SJSA1 (cell line): ENCODE data around the gene RAB8A. TPM values are rescaled to one million over a fixed set of nuclear protein-coding genes. Genes with fewer than 3 reads are reported as not detected.

Source experiments
- DNase-seq, 2 experiments: peaks; one replicate each; pipeline ENCODE4 v3.0.0-alpha.2; 2015 to 2020; ENCODE audit warnings: low spot score in 2 of 2, low read depth in 1 of 2
- H3K27ac ChIP-seq: fragments of 250-450 bp; sonication (Bioruptor Pico); 2 replicates; pipeline ENCODE4 v1.5.1; 2020; ENCODE audit warnings: mild to moderate bottlenecking, moderate library complexity
- H3K27me3 ChIP-seq: fragments of 250-450 bp; sonication (Bioruptor Pico); replicated peaks from 2 replicates; pipeline ENCODE4 v1.5.1; 2020; ENCODE audit warnings: mild to moderate bottlenecking, moderate library complexity
- H3K36me3 ChIP-seq: fragments of 250-450 bp; sonication (Bioruptor Pico); 2 replicates; pipeline ENCODE4 v1.5.1; 2020; ENCODE audit warnings: mild to moderate bottlenecking
- H3K4me1 ChIP-seq: fragments of 250-450 bp; sonication (Bioruptor Pico); replicated peaks from 2 replicates; pipeline ENCODE4 v1.6.1; 2021; ENCODE audit warnings: mild to moderate bottlenecking
- H3K4me3 ChIP-seq: fragments of 250-450 bp; sonication (Bioruptor Pico); 2 replicates; pipeline ENCODE4 v1.5.1; 2020; ENCODE audit warnings: mild to moderate bottlenecking
- H3K9me3 ChIP-seq: fragments of 250-450 bp; sonication (Bioruptor Pico); replicated peaks from 2 replicates; pipeline ENCODE4 v1.5.1; 2020; ENCODE audit warnings: mild to moderate bottlenecking
- total RNA-seq: library from RNA; depleted of rRNA; stranded (reverse); fragments of >200 nt; shearing (Covaris generic); gene quantifications from 2 replicates; pipeline ENCODE4 v1.2.3, GENCODE V29; 2014

The RAB8A gene
- total RNA-seq, 1 experiment from 2014 or later = 69.5 TPM

- Histone ChIP-seq H3K4me3 (no peak overlapping the region), H3K27me3 (no peaks in the 10 kb centered on the region), H3K9me3 (no peaks in the 10 kb centered on the region), H3K27ac (no peak overlapping the region), H3K4me1 (no peaks in the 10 kb centered on the region), H3K36me3 (peaks cover 77% of the 10 kb centered on the region)
- DNase-seq = no peak
Measured at GRCh38 chr19:16131648-16132047, 20.0 kb downstream of the RAB8A start.

GRCh38 chr19:16133818-16134217 is 22.1 kb downstream of the RAB8A start:
- H3K4me3 ChIP-seq = no peak overlapping the region
- H3K4me1 ChIP-seq = no peaks in the 10 kb centered on the region
- no peak for DNase-seq
- no peaks in the 10 kb centered on the region for H3K9me3 ChIP-seq
- no peaks in the 10 kb centered on the region for H3K27me3 ChIP-seq
- H3K27ac ChIP-seq = no peak overlapping the region
- peaks cover 55% of the 10 kb centered on the region for H3K36me3 ChIP-seq

GRCh38 chr19:16134510-16134909 is 22.8 kb downstream of the RAB8A start:
- no peak for DNase-seq
- Histone ChIP-seq H3K36me3 (peaks cover 48% of the 10 kb centered on the region), H3K4me3 (no peak overlapping the region), H3K27me3 (no peaks in the 10 kb centered on the region), H3K9me3 (no peaks in the 10 kb centered on the region), H3K4me1 (no peaks in the 10 kb centered on the region), H3K27ac (no peak overlapping the region)

GRCh38 chr19:16135430-16136127 is 23.9 kb downstream of the RAB8A start:
- Histone ChIP-seq H3K4me1 (no peaks in the 10 kb centered on the region), H3K9me3 (no peaks in the 10 kb centered on the region), H3K36me3 (peaks cover 39% of the 10 kb centered on the region), H3K4me3 (no peak overlapping the region), H3K27ac (no peak overlapping the region), H3K27me3 (no peaks in the 10 kb centered on the region)
- no peak for DNase-seq

GRCh38 chr19:16136185-16136999 is 24.7 kb downstream of the RAB8A start:
- peaks cover 31% of the 10 kb centered on the region for H3K36me3 ChIP-seq
- no peak overlapping the region for H3K4me3 ChIP-seq
- H3K9me3 ChIP-seq = no peaks in the 10 kb centered on the region
- H3K27me3 ChIP-seq = no peaks in the 10 kb centered on the region
- no peak for DNase-seq
- no peaks in the 10 kb centered on the region for H3K4me1 ChIP-seq
- H3K27ac ChIP-seq = no peak overlapping the region

GRCh38 chr19:16139752-16140151 is 28.1 kb downstream of the RAB8A start:
- no peak for DNase-seq
- Histone ChIP-seq H3K36me3 (no peaks in the 10 kb centered on the region), H3K9me3 (no peaks in the 10 kb centered on the region), H3K4me1 (no peaks in the 10 kb centered on the region), H3K4me3 (no peak overlapping the region), H3K27ac (no peak overlapping the region), H3K27me3 (no peaks in the 10 kb centered on the region)

GRCh38 chr19:16141043-16141442 is 29.4 kb downstream of the RAB8A start:
- Histone ChIP-seq H3K27ac (no peak overlapping the region), H3K4me1 (no peaks in the 10 kb centered on the region), H3K27me3 (no peaks in the 10 kb centered on the region), H3K36me3 (no peaks in the 10 kb centered on the region), H3K4me3 (no peak overlapping the region), H3K9me3 (no peaks in the 10 kb centered on the region)
- DNase-seq = no peak

GRCh38 chr19:16142032-16142580 is 30.4 kb downstream of the RAB8A start:
- H3K9me3 ChIP-seq = no peaks in the 10 kb centered on the region
- H3K27ac ChIP-seq = no peak overlapping the region
- H3K36me3 ChIP-seq = no peaks in the 10 kb centered on the region
- DNase-seq = no peak
- H3K4me3 ChIP-seq = no peak overlapping the region
- no peaks in the 10 kb centered on the region for H3K27me3 ChIP-seq
- no peaks in the 10 kb centered on the region for H3K4me1 ChIP-seq

- no peaks in the 10 kb centered on the region for H3K9me3 ChIP-seq
- no peak within 1 kb of the TSS for H3K4me3 ChIP-seq
- no peak within 1 kb of the TSS for H3K27ac ChIP-seq
- H3K27me3 ChIP-seq = no peaks in the 10 kb centered on the region
- no peaks in the 10 kb centered on the region for H3K36me3 ChIP-seq
- no peaks in the 10 kb centered on the region for H3K4me1 ChIP-seq
- DNase-seq = no peak
Measured at GRCh38 chr19:16143399-16144215, 31.9 kb downstream of the RAB8A start, which contains the start of gene HSH2D. TSS of gene HSH2D (plus strand) at chr19:16143685. CDS start at chr19:16148751, 5,066 bp downstream.

- no peak overlapping the region for H3K27ac ChIP-seq
- H3K4me3 ChIP-seq = no peak overlapping the region
- no peaks in the 10 kb centered on the region for H3K4me1 ChIP-seq
- H3K27me3 ChIP-seq = no peaks in the 10 kb centered on the region
- H3K9me3 ChIP-seq = no peaks in the 10 kb centered on the region
- no peak for DNase-seq
- H3K36me3 ChIP-seq = no peaks in the 10 kb centered on the region
Measured at GRCh38 chr19:16144216-16144581, 32.5 kb downstream of the RAB8A start.

- H3K27ac ChIP-seq = no peak overlapping the region
- no peaks in the 10 kb centered on the region for H3K27me3 ChIP-seq
- no peak overlapping the region for H3K4me3 ChIP-seq
- no peak for DNase-seq
- H3K36me3 ChIP-seq = no peaks in the 10 kb centered on the region
- H3K9me3 ChIP-seq = no peaks in the 10 kb centered on the region
- H3K4me1 ChIP-seq = no peaks in the 10 kb centered on the region
Measured at GRCh38 chr19:16146112-16146511, 34.4 kb downstream of the RAB8A start.

GRCh38 chr19:16148443-16149229 is 36.9 kb downstream of the RAB8A start:
- H3K9me3 ChIP-seq = no peaks in the 10 kb centered on the region
- no peak overlapping the region for H3K27ac ChIP-seq

More at GRCh38 chr19:16148443-16149229, 36.9 kb downstream of the RAB8A start:
- H3K36me3 ChIP-seq = no peaks in the 10 kb centered on the region
- H3K4me1 ChIP-seq = no peaks in the 10 kb centered on the region
- no peak overlapping the region for H3K4me3 ChIP-seq
- no peaks in the 10 kb centered on the region for H3K27me3 ChIP-seq
- no peak for DNase-seq
